Vagina (tissue), 2 donors: ENCODE results near the gene IHH.
A peak's percentile ranks its signal among the peaks of the same experiment; 100 is the strongest.

Experiments
- POLR2A ChIP-seq, 2 donors: fragments of 450-650 bp; IDR thresholded peaks; one replicate each; pipeline ENCODE4 v1.6.1; 2017; ENCODE audit warnings: antibody characterized with exemption in 2 of 2, mild to moderate bottlenecking in 2 of 2, moderate library complexity in 2 of 2
- POLR2AphosphoS5 ChIP-seq, 2 donors: sonication (generic); formaldehyde crosslinking; IDR thresholded peaks; one replicate each; pipeline ENCODE4 v1.9.0; 2017; ENCODE audit warnings: antibody characterized with exemption in 2 of 2, mild to moderate bottlenecking in 2 of 2, low read depth in 1 of 2; ENCODE audit not compliant: insufficient read depth in 1 of 2
- TF ChIP-seq, protein P1 (sequence below), 3 experiments: fragments of 450-650 bp in 2 of 3; fragments of 200-600 bp in 1 of 3; sonication (generic) in 1 of 3; IDR thresholded peaks; one replicate each; pipeline ENCODE4 v1.5.1; 2017 to 2019; ENCODE audit warnings: antibody characterized with exemption in 3 of 3, mild to moderate bottlenecking in 2 of 3, moderate library complexity in 2 of 3

DNA sequence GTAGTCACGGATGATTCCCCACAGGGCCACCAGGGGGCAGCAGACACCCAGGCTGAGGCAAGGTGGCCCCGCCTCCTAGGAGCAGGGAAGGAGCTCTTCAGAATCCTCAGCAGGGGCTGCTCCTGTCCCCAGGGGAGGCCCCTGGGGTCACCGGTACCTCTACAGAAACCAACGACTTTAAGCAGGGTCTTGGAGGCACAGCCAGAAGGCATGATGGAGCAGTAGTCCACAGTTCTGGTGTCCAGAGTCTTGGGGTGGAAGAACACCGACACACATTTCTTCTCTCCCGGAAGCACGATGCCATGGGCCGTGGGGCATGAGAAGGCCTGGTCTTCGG lies 30.9 kb downstream of the IHH start:
- TF ChIP-seq, protein P1, sequence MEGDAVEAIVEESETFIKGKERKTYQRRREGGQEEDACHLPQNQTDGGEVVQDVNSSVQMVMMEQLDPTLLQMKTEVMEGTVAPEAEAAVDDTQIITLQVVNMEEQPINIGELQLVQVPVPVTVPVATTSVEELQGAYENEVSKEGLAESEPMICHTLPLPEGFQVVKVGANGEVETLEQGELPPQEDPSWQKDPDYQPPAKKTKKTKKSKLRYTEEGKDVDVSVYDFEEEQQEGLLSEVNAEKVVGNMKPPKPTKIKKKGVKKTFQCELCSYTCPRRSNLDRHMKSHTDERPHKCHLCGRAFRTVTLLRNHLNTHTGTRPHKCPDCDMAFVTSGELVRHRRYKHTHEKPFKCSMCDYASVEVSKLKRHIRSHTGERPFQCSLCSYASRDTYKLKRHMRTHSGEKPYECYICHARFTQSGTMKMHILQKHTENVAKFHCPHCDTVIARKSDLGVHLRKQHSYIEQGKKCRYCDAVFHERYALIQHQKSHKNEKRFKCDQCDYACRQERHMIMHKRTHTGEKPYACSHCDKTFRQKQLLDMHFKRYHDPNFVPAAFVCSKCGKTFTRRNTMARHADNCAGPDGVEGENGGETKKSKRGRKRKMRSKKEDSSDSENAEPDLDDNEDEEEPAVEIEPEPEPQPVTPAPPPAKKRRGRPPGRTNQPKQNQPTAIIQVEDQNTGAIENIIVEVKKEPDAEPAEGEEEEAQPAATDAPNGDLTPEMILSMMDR (IDR thresholded peaks at IDR 0.05), result peak; percentile 75 to 90 (median 80)
- no peak for TF ChIP-seq POLR2AphosphoS5 (IDR thresholded peaks at IDR 0.05; ENCODE audit: insufficient read depth in 1 of 2, low read depth in 1 of 2)
- TF ChIP-seq POLR2A (IDR thresholded peaks at IDR 0.05), result no peak
